Panc1 (cell line): Measurements from ENCODE around the gene SMIM17.

ENCODE experiments used
- CTCF ChIP-seq: fragments of 450-650 bp; IDR thresholded peaks from 2 replicates; pipeline ENCODE4 v1.5.1; 2017; ENCODE audit warnings: mild to moderate bottlenecking
- POLR2AphosphoS5 ChIP-seq: IDR thresholded peaks from 2 replicates; pipeline ENCODE4 v1.6.1; 2012; ENCODE audit warnings: mild to moderate bottlenecking, low read depth, low read length, moderate library complexity
- REST ChIP-seq, 2 experiments: IDR thresholded peaks; 2 replicates each; pipeline ENCODE4 v1.6.1; 2011 to 2012; ENCODE audit warnings: low read depth in 2 of 2, control low read depth in 1 of 2, low read length in 1 of 2, mild to moderate bottlenecking in 1 of 2, moderate library complexity in 1 of 2; ENCODE audit not compliant: insufficient read depth in 1 of 2
- SIN3A ChIP-seq: IDR thresholded peaks from 2 replicates; pipeline ENCODE4 v1.6.1; 2012; ENCODE audit warnings: low read depth, mild to moderate bottlenecking, low read length, moderate library complexity, borderline replicate concordance; ENCODE audit not compliant: insufficient read depth

GRCh38 chr19:56594446-56594782 lies 48.5 kb upstream of the SMIM17 start:
- no peak for TF ChIP-seq CTCF
- no peak for TF ChIP-seq POLR2AphosphoS5
- no peak for TF ChIP-seq REST (IDR thresholded peaks at IDR 0.05; ENCODE audit: insufficient read depth in 1 of 2, low read depth in 2 of 2, low read length in 1 of 2)
- no peak for TF ChIP-seq SIN3A
